Activated naive CD4-positive, alpha-beta T cell treated with anti-CD3 and anti-CD28 coated beads, Interleukin-2, amount 10 ng/mL, durations not matched to agents 7 days and 5 days (primary cell): ENCODE results near the gene RAI2.
"Not testable (repeated sequence)": the region's sequence is repeated elsewhere in the genome, so short reads cannot be mapped to it uniquely, and the experiment has no call there.

Experiments
- CTCF ChIA-PET: fragments of 350-600 bp; sonication (Branson Sonifier 250); formaldehyde crosslinking; loops from one replicate; lab custom pipeline; 2021; ENCODE audit warnings: antibody characterized with exemption; lab: Charles Lee
- DNase-seq: peaks from one replicate; pipeline ENCODE4 v3.0.0-alpha.2; 2020
- H3K27ac Mint-ChIP-seq: one replicate; pipeline ENCODE4 v1.8.0; 2021; ENCODE audit warnings: mild to moderate bottlenecking, moderate library complexity, mixed read lengths
- H3K27me3 Mint-ChIP-seq: one replicate; pipeline ENCODE4 v1.8.0; 2021; ENCODE audit warnings: mild to moderate bottlenecking, mixed read lengths
- H3K36me3 Mint-ChIP-seq: one replicate; pipeline ENCODE4 v1.8.0; 2021; ENCODE audit warnings: mixed read lengths
- H3K4me1 Mint-ChIP-seq: one replicate; pipeline ENCODE4 v1.8.0; 2021; ENCODE audit warnings: mixed read lengths
- H3K4me3 Mint-ChIP-seq: one replicate; pipeline ENCODE4 v1.8.0; 2021; ENCODE audit warnings: mild to moderate bottlenecking, moderate library complexity, mixed read lengths
- H3K9me3 Mint-ChIP-seq: one replicate; pipeline ENCODE4 v1.8.0; 2021; ENCODE audit warnings: mixed read lengths

Gene RAI2

GRCh38 chrX:17786554-17787347 lies 74.3 kb downstream of the RAI2 start:
- not testable (repeated sequence) for H3K36me3 Mint-ChIP-seq, H3K9me3 Mint-ChIP-seq, H3K27me3 Mint-ChIP-seq, DNase-seq
- Mint-ChIP-seq H3K27ac (peak overlapping the region; percentile 55), H3K4me1 (peaks cover 15% of the 10 kb centered on the region), H3K4me3 (peak overlapping the region; percentile 21)
- CTCF ChIA-PET, result interaction anchor here (0.7 kb wide), 1 partner anchor 1996 kb away, joined by 4 read pairs; no protein-coding TSS in a partner anchor

GRCh38 chrX:17779434-17779833 lies 81.7 kb downstream of the RAI2 start:
- H3K27ac Mint-ChIP-seq, result peak overlapping the region; percentile 19
- H3K27me3 Mint-ChIP-seq, result no peaks in the 10 kb centered on the region
- H3K36me3 Mint-ChIP-seq, result peaks cover 2% of the 10 kb centered on the region
- H3K9me3 Mint-ChIP-seq, result peaks cover 4% of the 10 kb centered on the region
- DNase-seq, result no peak
- H3K4me1 Mint-ChIP-seq, result peaks cover 24% of the 10 kb centered on the region
- CTCF ChIA-PET, result no interaction called here
- no peak overlapping the region for H3K4me3 Mint-ChIP-seq

- Mint-ChIP-seq H3K4me3 (no peak overlapping the region), H3K9me3 (peaks cover 4% of the 10 kb centered on the region), H3K27ac (peak overlapping the region; percentile 19), H3K36me3 (peaks cover 2% of the 10 kb centered on the region), H3K4me1 (peaks cover 24% of the 10 kb centered on the region), H3K27me3 (no peaks in the 10 kb centered on the region)
- DNase-seq, result no peak
- CTCF ChIA-PET, result no interaction called here
Measured at GRCh38 chrX:17778997-17779396, 82.1 kb downstream of the RAI2 start.

- Mint-ChIP-seq H3K36me3 (no peaks in the 10 kb centered on the region), H3K4me1 (peaks cover 15% of the 10 kb centered on the region), H3K27ac (no peak overlapping the region), H3K4me3 (no peak overlapping the region), H3K27me3 (no peaks in the 10 kb centered on the region), H3K9me3 (no peaks in the 10 kb centered on the region)
- no peak for DNase-seq
- CTCF ChIA-PET, result no interaction called here
Measured at GRCh38 chrX:17774053-17774452, 87.0 kb downstream of the RAI2 start.

GRCh38 chrX:17773221-17773876 lies 87.7 kb downstream of the RAI2 start:
- CTCF ChIA-PET, result no interaction called here

GRCh38 chrX:17769701-17770269 lies 91.3 kb downstream of the RAI2 start:
- no peaks in the 10 kb centered on the region for H3K27me3 Mint-ChIP-seq
- DNase-seq, result no peak
- no peak overlapping the region for H3K27ac Mint-ChIP-seq
- CTCF ChIA-PET, result no interaction called here
- H3K36me3 Mint-ChIP-seq, result no peaks in the 10 kb centered on the region
- H3K9me3 Mint-ChIP-seq, result no peaks in the 10 kb centered on the region
- no peaks in the 10 kb centered on the region for H3K4me1 Mint-ChIP-seq
- H3K4me3 Mint-ChIP-seq, result no peak overlapping the region

More at GRCh38 chrX:17773221-17773876, 87.7 kb downstream of the RAI2 start:
- no peak overlapping the region for H3K4me3 Mint-ChIP-seq
- no peak overlapping the region for H3K27ac Mint-ChIP-seq
- DNase-seq, result no peak
- H3K27me3 Mint-ChIP-seq, result no peaks in the 10 kb centered on the region
- H3K36me3 Mint-ChIP-seq, result no peaks in the 10 kb centered on the region
- peaks cover 11% of the 10 kb centered on the region for H3K4me1 Mint-ChIP-seq
- H3K9me3 Mint-ChIP-seq, result no peaks in the 10 kb centered on the region

- H3K9me3 Mint-ChIP-seq, result no peaks in the 10 kb centered on the region
- H3K27me3 Mint-ChIP-seq, result no peaks in the 10 kb centered on the region
- DNase-seq, result no peak
- H3K27ac Mint-ChIP-seq, result no peak overlapping the region
- CTCF ChIA-PET, result no interaction called here
- H3K36me3 Mint-ChIP-seq, result no peaks in the 10 kb centered on the region
- no peak overlapping the region for H3K4me3 Mint-ChIP-seq
- no peaks in the 10 kb centered on the region for H3K4me1 Mint-ChIP-seq
Measured at GRCh38 chrX:17768997-17769396, 92.1 kb downstream of the RAI2 start.

GRCh38 chrX:17767734-17768133 lies 93.4 kb downstream of the RAI2 start:
- Mint-ChIP-seq H3K9me3 (no peaks in the 10 kb centered on the region), H3K4me1 (no peaks in the 10 kb centered on the region), H3K36me3 (no peaks in the 10 kb centered on the region), H3K27ac (no peak overlapping the region), H3K4me3 (no peak overlapping the region), H3K27me3 (no peaks in the 10 kb centered on the region)
- no peak for DNase-seq
- CTCF ChIA-PET, result no interaction called here

GRCh38 chrX:17759990-17760389 lies 101.1 kb downstream of the RAI2 start:
- CTCF ChIA-PET, result interaction anchor here (0.6 kb wide), 1 partner anchor 617 kb away, joined by 3 read pairs; no protein-coding TSS in a partner anchor
- H3K9me3 Mint-ChIP-seq, result no peaks in the 10 kb centered on the region

GRCh38 chrX:17758382-17758781 lies 102.7 kb downstream of the RAI2 start:
- DNase-seq, result no peak
- H3K9me3 Mint-ChIP-seq, result no peaks in the 10 kb centered on the region
- no peak overlapping the region for H3K27ac Mint-ChIP-seq
- H3K36me3 Mint-ChIP-seq, result no peaks in the 10 kb centered on the region
- H3K4me3 Mint-ChIP-seq, result no peak overlapping the region
- H3K27me3 Mint-ChIP-seq, result no peaks in the 10 kb centered on the region
- peaks cover 11% of the 10 kb centered on the region for H3K4me1 Mint-ChIP-seq
- CTCF ChIA-PET, result no interaction called here

More at GRCh38 chrX:17759990-17760389, 101.1 kb downstream of the RAI2 start:
- DNase-seq, result no peak
- Mint-ChIP-seq H3K27me3 (no peaks in the 10 kb centered on the region), H3K27ac (no peak overlapping the region), H3K4me3 (no peak overlapping the region), H3K4me1 (peaks cover 11% of the 10 kb centered on the region), H3K36me3 (no peaks in the 10 kb centered on the region)

- Mint-ChIP-seq H3K4me1 (no peaks in the 10 kb centered on the region), H3K36me3 (peaks cover 2% of the 10 kb centered on the region), H3K27me3 (no peaks in the 10 kb centered on the region), H3K4me3 (no peak overlapping the region), H3K9me3 (no peaks in the 10 kb centered on the region), H3K27ac (no peak overlapping the region)
- DNase-seq, result no peak
- CTCF ChIA-PET, result no interaction called here
Measured at GRCh38 chrX:17750436-17750835, 110.7 kb downstream of the RAI2 start.
